ENCODE results near the gene ADAMTS12.

Gene ADAMTS12

GRCh38 chr5:33843579-33843978, 48.2 kb downstream of the ADAMTS12 start:
- Histone ChIP-seq H3K4me3 (ENCODE audit: low read depth, low read length) (no peak overlapping the region), H3K27me3 (ENCODE audit: control insufficient read depth, insufficient read depth, low read length) (no peaks in the 10 kb centered on the region), H3K9me3 (ENCODE audit: control insufficient read depth, insufficient read depth, low read length) (no peaks in the 10 kb centered on the region), H3K4me1 (ENCODE audit: control insufficient read depth, insufficient read depth, low read length) (no peaks in the 10 kb centered on the region), H3K27ac (ENCODE audit: low read depth, low read length) (no peak overlapping the region), H3K9ac (ENCODE audit: low read depth, low read length) (no peak overlapping the region), H3K36me3 (ENCODE audit: control insufficient read depth, insufficient read depth, low read length) (no peaks in the 10 kb centered on the region)

- Histone ChIP-seq H3K27me3 (ENCODE audit: control insufficient read depth, insufficient read depth, low read length) (no peaks in the 10 kb centered on the region), H3K9me3 (ENCODE audit: control insufficient read depth, insufficient read depth, low read length) (no peaks in the 10 kb centered on the region), H3K9ac (ENCODE audit: low read depth, low read length) (no peak overlapping the region), H3K27ac (ENCODE audit: low read depth, low read length) (no peak overlapping the region), H3K4me1 (ENCODE audit: control insufficient read depth, insufficient read depth, low read length) (no peaks in the 10 kb centered on the region), H3K4me3 (ENCODE audit: low read depth, low read length) (no peak overlapping the region), H3K36me3 (ENCODE audit: control insufficient read depth, insufficient read depth, low read length) (no peaks in the 10 kb centered on the region)
These were observed 49.3 kb downstream of the ADAMTS12 start for GRCh38 chr5:33842456-33842855.

- Histone ChIP-seq H3K27ac (ENCODE audit: low read depth, low read length) (no peak overlapping the region), H3K9ac (ENCODE audit: low read depth, low read length) (no peak overlapping the region), H3K4me3 (ENCODE audit: low read depth, low read length) (no peak overlapping the region), H3K9me3 (ENCODE audit: control insufficient read depth, insufficient read depth, low read length) (no peaks in the 10 kb centered on the region), H3K36me3 (ENCODE audit: control insufficient read depth, insufficient read depth, low read length) (no peaks in the 10 kb centered on the region), H3K4me1 (ENCODE audit: control insufficient read depth, insufficient read depth, low read length) (no peaks in the 10 kb centered on the region), H3K27me3 (ENCODE audit: control insufficient read depth, insufficient read depth, low read length) (no peaks in the 10 kb centered on the region)
These were observed 49.9 kb downstream of the ADAMTS12 start for GRCh38 chr5:33841891-33842290.

GRCh38 chr5:33840927-33841547, 50.8 kb downstream of the ADAMTS12 start:
- no peaks in the 10 kb centered on the region for H3K27me3 ChIP-seq (ENCODE audit: control insufficient read depth, insufficient read depth, low read length)
- no peaks in the 10 kb centered on the region for H3K36me3 ChIP-seq (ENCODE audit: control insufficient read depth, insufficient read depth, low read length)
- H3K27ac ChIP-seq (ENCODE audit: low read depth, low read length) = no peak overlapping the region
- no peaks in the 10 kb centered on the region for H3K9me3 ChIP-seq (ENCODE audit: control insufficient read depth, insufficient read depth, low read length)
- H3K9ac ChIP-seq (ENCODE audit: low read depth, low read length) = no peak overlapping the region
- H3K4me3 ChIP-seq (ENCODE audit: low read depth, low read length) = no peak overlapping the region
- no peaks in the 10 kb centered on the region; the same call in 1 of the 2 replicates for H3K4me1 ChIP-seq (ENCODE audit: control insufficient read depth, insufficient read depth, low read length)

GRCh38 chr5:33837301-33837700, 54.5 kb downstream of the ADAMTS12 start:
- Histone ChIP-seq H3K4me3 (ENCODE audit: low read depth, low read length) (no peak overlapping the region), H3K36me3 (ENCODE audit: control insufficient read depth, insufficient read depth, low read length) (no peaks in the 10 kb centered on the region), H3K9me3 (ENCODE audit: control insufficient read depth, insufficient read depth, low read length) (no peaks in the 10 kb centered on the region), H3K9ac (ENCODE audit: low read depth, low read length) (no peak overlapping the region), H3K27me3 (ENCODE audit: control insufficient read depth, insufficient read depth, low read length) (no peaks in the 10 kb centered on the region), H3K27ac (ENCODE audit: low read depth, low read length) (no peak overlapping the region), H3K4me1 (ENCODE audit: control insufficient read depth, insufficient read depth, low read length) (peaks cover 20% of the 10 kb centered on the region)

GRCh38 chr5:33834334-33834733, 57.5 kb downstream of the ADAMTS12 start:
- no peak overlapping the region for H3K27ac ChIP-seq (ENCODE audit: low read depth, low read length)
- H3K4me1 ChIP-seq (ENCODE audit: control insufficient read depth, insufficient read depth, low read length) = peaks cover 27% of the 10 kb centered on the region
- H3K9ac ChIP-seq (ENCODE audit: low read depth, low read length) = no peak overlapping the region
- H3K9me3 ChIP-seq (ENCODE audit: control insufficient read depth, insufficient read depth, low read length) = no peaks in the 10 kb centered on the region
- H3K4me3 ChIP-seq (ENCODE audit: low read depth, low read length) = no peak overlapping the region
- no peaks in the 10 kb centered on the region for H3K27me3 ChIP-seq (ENCODE audit: control insufficient read depth, insufficient read depth, low read length)
- H3K36me3 ChIP-seq (ENCODE audit: control insufficient read depth, insufficient read depth, low read length) = no peaks in the 10 kb centered on the region

- Histone ChIP-seq H3K36me3 (ENCODE audit: control insufficient read depth, insufficient read depth, low read length) (no peaks in the 10 kb centered on the region), H3K4me1 (ENCODE audit: control insufficient read depth, insufficient read depth, low read length) (peaks cover 27% of the 10 kb centered on the region), H3K9ac (ENCODE audit: low read depth, low read length) (no peak overlapping the region), H3K27me3 (ENCODE audit: control insufficient read depth, insufficient read depth, low read length) (no peaks in the 10 kb centered on the region), H3K9me3 (ENCODE audit: control insufficient read depth, insufficient read depth, low read length) (no peaks in the 10 kb centered on the region), H3K27ac (ENCODE audit: low read depth, low read length) (peak overlapping the region; percentile 16), H3K4me3 (ENCODE audit: low read depth, low read length) (no peak overlapping the region)
These were observed 58.6 kb downstream of the ADAMTS12 start for GRCh38 chr5:33833237-33833575.

GRCh38 chr5:33832404-33833236, 59.2 kb downstream of the ADAMTS12 start:
- H3K27me3 ChIP-seq (ENCODE audit: control insufficient read depth, insufficient read depth, low read length) = no peaks in the 10 kb centered on the region
- no peak overlapping the region for H3K4me3 ChIP-seq (ENCODE audit: low read depth, low read length)
- no peak overlapping the region for H3K9ac ChIP-seq (ENCODE audit: low read depth, low read length)
- H3K27ac ChIP-seq (ENCODE audit: low read depth, low read length) = peak overlapping the region; percentile 16
- H3K4me1 ChIP-seq (ENCODE audit: control insufficient read depth, insufficient read depth, low read length) = peaks cover 27% of the 10 kb centered on the region
- H3K36me3 ChIP-seq (ENCODE audit: control insufficient read depth, insufficient read depth, low read length) = no peaks in the 10 kb centered on the region
- no peaks in the 10 kb centered on the region for H3K9me3 ChIP-seq (ENCODE audit: control insufficient read depth, insufficient read depth, low read length)

GRCh38 chr5:33831041-33831440, 60.7 kb downstream of the ADAMTS12 start:
- H3K27me3 ChIP-seq (ENCODE audit: control insufficient read depth, insufficient read depth, low read length) = no peaks in the 10 kb centered on the region
- no peaks in the 10 kb centered on the region for H3K9me3 ChIP-seq (ENCODE audit: control insufficient read depth, insufficient read depth, low read length)
- H3K9ac ChIP-seq (ENCODE audit: low read depth, low read length) = no peak overlapping the region
- H3K36me3 ChIP-seq (ENCODE audit: control insufficient read depth, insufficient read depth, low read length) = no peaks in the 10 kb centered on the region
- H3K4me1 ChIP-seq (ENCODE audit: control insufficient read depth, insufficient read depth, low read length) = peaks cover 27% of the 10 kb centered on the region
- no peak overlapping the region for H3K27ac ChIP-seq (ENCODE audit: low read depth, low read length)
- H3K4me3 ChIP-seq (ENCODE audit: low read depth, low read length) = no peak overlapping the region

GRCh38 chr5:33829430-33829829, 62.4 kb downstream of the ADAMTS12 start:
- no peak overlapping the region for H3K27ac ChIP-seq (ENCODE audit: low read depth, low read length)
- no peaks in the 10 kb centered on the region for H3K36me3 ChIP-seq (ENCODE audit: control insufficient read depth, insufficient read depth, low read length)
- H3K9ac ChIP-seq (ENCODE audit: low read depth, low read length) = no peak overlapping the region
- no peaks in the 10 kb centered on the region for H3K9me3 ChIP-seq (ENCODE audit: control insufficient read depth, insufficient read depth, low read length)
- no peaks in the 10 kb centered on the region for H3K27me3 ChIP-seq (ENCODE audit: control insufficient read depth, insufficient read depth, low read length)
- no peak overlapping the region for H3K4me3 ChIP-seq (ENCODE audit: low read depth, low read length)
- peaks cover 23% of the 10 kb centered on the region for H3K4me1 ChIP-seq (ENCODE audit: control insufficient read depth, insufficient read depth, low read length)

- Histone ChIP-seq H3K27ac (ENCODE audit: low read depth, low read length) (no peak overlapping the region), H3K4me3 (ENCODE audit: low read depth, low read length) (no peak overlapping the region), H3K9ac (ENCODE audit: low read depth, low read length) (no peak overlapping the region), H3K9me3 (ENCODE audit: control insufficient read depth, insufficient read depth, low read length) (no peaks in the 10 kb centered on the region), H3K4me1 (ENCODE audit: control insufficient read depth, insufficient read depth, low read length) (peaks cover 18% of the 10 kb centered on the region), H3K36me3 (ENCODE audit: control insufficient read depth, insufficient read depth, low read length) (no peaks in the 10 kb centered on the region), H3K27me3 (ENCODE audit: control insufficient read depth, insufficient read depth, low read length) (no peaks in the 10 kb centered on the region)
These were observed 63.0 kb downstream of the ADAMTS12 start for GRCh38 chr5:33828626-33829308.
